Ectodermal cell (in vitro differentiated cells): Measurements from ENCODE around the gene MIPOL1.
"Not testable (repeated sequence)": the region's sequence is repeated elsewhere in the genome, so short reads cannot be mapped to it uniquely, and the experiment has no call there.

Experiments
- H3K27ac ChIP-seq: 2 replicates; pipeline ENCODE4 v1.7.0; 2013; ENCODE audit warnings: mild to moderate bottlenecking, low read depth, low read length; ENCODE audit not compliant: insufficient read depth, poor library complexity, severe bottlenecking
- H3K27me3 ChIP-seq: 2 replicates; pipeline ENCODE4 v1.7.0; 2013; ENCODE audit warnings: mild to moderate bottlenecking, low read length; ENCODE audit not compliant: insufficient read depth, control insufficient read depth, poor library complexity, severe bottlenecking
- H3K36me3 ChIP-seq: one replicate; pipeline ENCODE4 v1.7.0; 2013; ENCODE audit warnings: low read length; ENCODE audit not compliant: control insufficient read depth, insufficient read depth
- H3K4me1 ChIP-seq: one replicate; pipeline ENCODE4 v1.7.0; 2013; ENCODE audit warnings: low read length; ENCODE audit not compliant: control insufficient read depth, insufficient read depth
- H3K4me3 ChIP-seq: 2 replicates; pipeline ENCODE4 v1.7.0; 2013; ENCODE audit warnings: low read depth, low read length, control low read depth; ENCODE audit not compliant: insufficient read depth
- H3K9me3 ChIP-seq: 2 replicates; pipeline ENCODE4 v1.7.0; 2013; ENCODE audit warnings: mild to moderate bottlenecking, low read length, moderate library complexity; ENCODE audit not compliant: control insufficient read depth
- WGBS, 2 experiments: methylation state at CpG; one replicate each; pipeline ENCODE4 v1.1.7; 2013; ENCODE audit warnings: missing lambda C conversion rate in 2 of 2; 5-methylcytosine and 5-hydroxymethylcytosine counted together

Gene MIPOL1

DNA sequence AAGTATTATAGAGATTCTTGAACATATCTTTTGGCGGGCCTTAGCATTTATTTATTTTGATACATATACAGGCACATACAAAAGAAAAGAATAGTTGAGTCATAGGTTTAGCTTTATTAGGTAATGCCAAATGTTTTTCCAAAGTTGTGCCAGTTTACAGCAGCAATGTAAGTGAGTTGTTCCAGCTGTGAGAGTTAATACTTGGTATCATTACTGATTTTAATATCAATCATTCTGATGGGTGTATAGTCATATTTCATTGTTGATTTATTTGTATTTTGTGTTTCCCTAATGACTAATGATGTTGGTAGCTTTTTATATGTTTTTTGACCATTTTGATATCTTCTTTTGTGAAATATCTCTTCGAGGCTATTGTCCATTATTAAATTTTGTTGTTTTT, 122.4 kb downstream of the MIPOL1 start:
- Histone ChIP-seq H3K36me3 (no peaks in the 10 kb centered on the region), H3K27me3 (no peaks in the 10 kb centered on the region), H3K4me1 (no peaks in the 10 kb centered on the region), H3K4me3 (no peak overlapping the region), H3K27ac (no peak overlapping the region), H3K9me3 (no peaks in the 10 kb centered on the region)
- 93% methylated on average over 2 of the region's 2 CpGs; no CpG with 5 or more reads in 1 of the 2 experiments for WGBS, 2 experiments

DNA sequence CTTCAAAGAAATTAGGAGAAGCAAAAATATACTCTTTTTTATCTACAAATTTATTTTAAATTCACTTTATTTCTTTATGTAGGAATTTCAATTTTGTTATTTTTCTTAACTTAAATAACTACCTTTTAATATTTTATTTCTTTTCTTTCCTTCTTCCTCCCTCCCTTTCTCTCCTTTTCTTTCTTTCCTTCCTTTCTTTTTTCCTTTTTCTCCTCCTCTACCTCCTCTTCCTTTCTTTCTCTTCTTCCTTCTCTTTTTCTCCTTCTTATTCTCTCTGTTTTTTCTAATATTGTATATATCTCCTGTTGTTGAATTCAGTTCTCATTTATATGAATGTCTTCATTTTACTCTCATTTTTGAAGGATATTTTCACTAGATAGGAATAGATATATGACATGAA, 127.6 kb downstream of the MIPOL1 start:
- Histone ChIP-seq H3K9me3 (no peaks in the 10 kb centered on the region), H3K27ac (no peak overlapping the region), H3K36me3 (no peaks in the 10 kb centered on the region), H3K4me1 (no peaks in the 10 kb centered on the region), H3K27me3 (no peaks in the 10 kb centered on the region), H3K4me3 (no peak overlapping the region)

DNA sequence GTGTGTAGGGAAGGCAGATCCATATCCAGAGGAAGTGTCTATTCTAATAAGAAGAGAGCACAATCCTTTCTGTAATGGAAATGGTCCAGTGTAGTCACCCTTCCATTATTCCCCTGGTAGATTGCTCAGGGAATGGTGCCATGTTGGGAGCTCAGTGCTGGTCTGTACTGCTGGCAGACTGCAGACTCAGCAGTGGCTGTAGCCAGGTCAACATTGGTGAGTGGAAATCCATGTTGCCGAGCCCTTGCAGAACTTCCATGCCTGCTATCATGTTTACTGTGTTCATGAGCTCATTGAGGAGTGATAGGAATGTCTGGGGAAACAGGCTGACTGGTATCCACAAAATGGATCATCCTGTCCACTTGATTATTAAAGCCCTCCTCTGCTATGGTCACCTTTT, 128.7 kb downstream of the MIPOL1 start:
- Histone ChIP-seq H3K27ac (no peak overlapping the region), H3K4me3 (no peak overlapping the region), H3K4me1 (no peaks in the 10 kb centered on the region), H3K27me3 (no peaks in the 10 kb centered on the region), H3K36me3 (no peaks in the 10 kb centered on the region), H3K9me3 (no peaks in the 10 kb centered on the region)
- 96 to 97% methylated on average over 1 of the region's 1 CpG for WGBS, 2 experiments

DNA sequence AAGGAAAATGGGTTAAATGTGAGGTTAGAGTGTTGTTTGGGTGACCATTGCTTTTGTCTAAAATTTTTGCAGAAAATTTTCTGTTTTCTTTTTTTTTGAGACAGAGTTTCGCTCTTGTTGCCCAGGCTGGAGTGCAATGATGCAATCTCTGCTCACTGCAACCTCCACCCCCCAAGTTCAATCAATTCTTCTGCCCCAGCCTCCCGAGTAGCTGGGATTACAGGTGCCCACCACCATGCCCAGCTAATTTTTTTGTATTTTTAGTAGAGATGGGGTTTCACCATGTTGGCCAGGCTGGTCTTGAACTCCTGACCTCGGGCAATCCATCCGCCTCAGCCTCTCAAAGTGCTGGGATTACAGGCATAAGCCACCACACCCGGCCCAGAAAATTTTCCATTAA, 130.2 kb downstream of the MIPOL1 start:
- not testable (repeated sequence) for H3K4me3 ChIP-seq, H3K27me3 ChIP-seq, H3K4me1 ChIP-seq, H3K27ac ChIP-seq, H3K36me3 ChIP-seq, H3K9me3 ChIP-seq
- WGBS, 2 experiments: 95 to 98% methylated on average over 4 to 5 of the region's 5 CpGs

DNA sequence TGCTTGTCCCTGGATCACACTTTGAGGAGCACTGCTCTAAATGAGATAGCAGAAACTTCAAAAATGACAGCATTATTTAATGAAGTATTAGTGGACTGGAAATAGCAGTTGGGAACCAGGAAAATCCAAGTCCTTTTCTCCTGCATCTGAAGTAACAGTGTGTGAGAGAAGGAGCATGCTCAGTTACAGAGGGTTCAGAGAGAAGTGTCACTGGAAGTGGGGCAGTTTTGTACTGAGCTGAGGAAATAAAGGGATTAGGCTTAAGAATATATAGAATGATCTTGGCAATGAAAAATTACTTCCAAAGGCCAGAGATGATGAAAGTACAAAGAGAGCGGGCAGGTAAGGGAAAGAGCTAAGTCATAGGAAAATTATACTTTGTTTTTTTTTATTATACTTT, 130.9 kb downstream of the MIPOL1 start:
- no peaks in the 10 kb centered on the region for H3K27me3 ChIP-seq
- no peaks in the 10 kb centered on the region for H3K36me3 ChIP-seq
- no peaks in the 10 kb centered on the region for H3K9me3 ChIP-seq
- no peak overlapping the region for H3K27ac ChIP-seq
- no peaks in the 10 kb centered on the region for H3K4me1 ChIP-seq
- no peak overlapping the region for H3K4me3 ChIP-seq
- 100% methylated on average over 1 of the region's 1 CpG for WGBS, 2 experiments

DNA sequence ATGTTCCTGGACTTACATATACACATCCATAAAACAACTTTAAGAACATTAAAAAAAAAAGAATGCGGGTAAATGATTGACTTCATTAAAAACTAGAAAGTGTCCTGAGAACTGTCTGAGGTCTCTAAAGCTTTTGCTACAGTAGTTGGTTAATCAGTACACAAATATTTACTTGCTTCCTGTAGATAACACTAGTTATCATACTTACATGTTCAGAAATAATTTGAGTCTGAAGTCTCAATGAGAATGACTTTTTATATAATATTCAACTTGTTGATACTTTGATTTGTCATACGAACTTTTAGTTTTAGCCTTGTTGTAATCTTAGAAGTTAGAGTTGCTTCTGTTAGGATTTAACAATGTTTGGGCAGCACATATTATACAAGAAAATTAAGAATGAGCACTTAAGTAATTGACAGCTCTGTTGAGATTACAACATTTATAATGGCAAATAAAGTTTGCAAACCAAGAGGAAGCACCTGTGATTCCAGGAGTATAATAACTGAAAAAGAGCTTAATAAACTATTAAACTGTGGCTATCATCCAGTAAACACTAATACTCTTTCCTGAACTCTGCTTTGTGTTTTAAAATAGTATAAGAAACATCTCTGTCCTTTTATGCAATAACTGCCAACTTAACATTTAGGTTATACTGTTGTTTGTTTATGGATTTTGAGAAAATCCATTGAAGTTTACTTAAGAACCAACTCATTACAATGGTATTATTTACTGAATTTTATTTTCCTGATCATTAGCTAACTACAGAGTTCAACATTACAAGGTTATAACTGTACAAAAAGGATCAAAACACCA, 131.7 kb downstream of the MIPOL1 start:
- Histone ChIP-seq H3K4me3 (no peak overlapping the region), H3K36me3 (no peaks in the 10 kb centered on the region), H3K4me1 (no peaks in the 10 kb centered on the region), H3K27ac (no peak overlapping the region), H3K27me3 (no peaks in the 10 kb centered on the region), H3K9me3 (no peaks in the 10 kb centered on the region)
- WGBS, 2 experiments: 100% methylated on average over 2 of the region's 2 CpGs; no CpG with 5 or more reads in 1 of the 2 experiments

DNA sequence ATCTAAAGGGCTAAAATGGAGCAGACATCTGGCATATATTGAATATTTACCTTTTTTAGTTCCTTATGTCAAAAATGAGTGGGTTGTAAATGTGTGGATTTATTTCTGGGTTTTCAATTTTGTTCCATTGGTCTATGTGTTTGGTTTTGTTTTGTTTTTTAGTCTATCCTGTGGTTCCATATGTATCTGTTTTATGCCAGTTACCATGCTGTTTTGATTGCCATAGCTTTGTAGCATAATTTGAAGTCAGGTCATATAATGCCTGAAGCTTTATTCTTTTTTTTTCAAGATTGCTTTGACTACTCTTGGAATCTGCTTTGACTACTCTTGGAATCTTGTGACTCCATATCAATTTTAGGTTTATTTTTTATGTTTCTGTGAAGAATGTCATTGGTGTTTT, 133.2 kb downstream of the MIPOL1 start:
- H3K4me3 ChIP-seq: no peak overlapping the region
- H3K9me3 ChIP-seq: no peaks in the 10 kb centered on the region
- no peaks in the 10 kb centered on the region for H3K27me3 ChIP-seq
- H3K36me3 ChIP-seq: no peaks in the 10 kb centered on the region
- no peaks in the 10 kb centered on the region for H3K4me1 ChIP-seq
- no peak overlapping the region for H3K27ac ChIP-seq

DNA sequence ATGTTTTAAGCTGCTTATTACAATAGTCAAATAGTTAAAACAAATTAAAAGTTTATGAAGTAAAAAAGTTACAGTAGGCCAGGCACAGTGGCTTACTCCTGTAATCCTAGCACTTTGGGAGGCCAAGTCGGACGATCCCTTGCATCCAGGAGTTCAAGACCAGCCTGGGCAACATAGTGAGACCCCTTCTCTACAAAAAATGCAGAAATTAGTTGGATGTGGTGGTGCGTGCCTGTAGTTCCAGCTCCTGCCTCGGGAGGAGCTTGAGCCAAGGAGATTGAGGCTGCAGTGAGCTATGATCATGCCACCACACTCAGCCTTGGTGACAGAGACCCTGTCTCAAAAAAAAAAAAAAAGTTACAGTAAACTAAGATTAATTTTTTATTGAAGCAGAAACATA, 142.6 kb downstream of the MIPOL1 start:
- Histone ChIP-seq H3K36me3 (no peaks in the 10 kb centered on the region), H3K4me3 (no peak overlapping the region), H3K9me3 (no peaks in the 10 kb centered on the region), H3K4me1 (no peaks in the 10 kb centered on the region), H3K27ac (no peak overlapping the region), H3K27me3 (no peaks in the 10 kb centered on the region)
- WGBS, 2 experiments: 86 to 92% methylated on average over 4 of the region's 4 CpGs

DNA sequence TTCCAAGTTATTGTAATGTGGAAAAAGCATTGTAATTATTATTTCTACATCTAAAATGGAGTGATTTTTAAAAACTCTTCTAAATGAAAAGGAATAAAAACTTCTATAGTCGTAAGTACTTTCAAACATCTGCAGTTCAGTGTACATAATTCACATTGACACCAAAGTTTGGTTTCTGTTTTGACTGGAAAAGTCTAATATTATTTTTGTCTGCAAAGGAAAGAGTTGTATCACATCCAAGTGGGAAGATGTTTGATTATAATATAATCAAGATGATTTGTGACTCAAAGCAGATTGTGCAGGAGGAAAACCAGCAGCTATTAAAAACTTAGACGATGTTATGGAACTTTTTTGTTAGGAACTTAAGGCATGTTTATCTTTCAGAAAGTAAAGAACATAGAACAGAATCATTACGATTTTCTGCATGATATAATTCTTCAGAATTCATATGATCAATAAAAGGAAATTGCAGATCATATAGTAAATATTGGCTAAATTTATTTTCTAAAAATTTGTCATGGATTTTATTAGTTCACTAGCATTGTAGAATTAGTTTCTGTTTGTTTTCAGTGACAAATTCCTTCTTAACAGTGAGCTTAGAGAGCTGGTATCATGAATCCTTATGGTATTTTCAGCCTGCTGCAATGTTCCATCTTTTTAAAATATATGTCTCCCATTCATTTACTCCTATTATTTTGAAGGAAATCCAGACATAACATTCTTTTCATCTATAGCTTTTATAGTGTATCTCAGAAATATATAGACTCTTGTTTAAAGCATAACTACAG, 145.8 kb downstream of the MIPOL1 start:
- Histone ChIP-seq H3K4me1 (no peaks in the 10 kb centered on the region), H3K36me3 (no peaks in the 10 kb centered on the region), H3K27me3 (no peaks in the 10 kb centered on the region), H3K4me3 (no peak overlapping the region), H3K27ac (no peak overlapping the region), H3K9me3 (no peaks in the 10 kb centered on the region)
- WGBS, 2 experiments: 91 to 98% methylated on average over 1 to 3 of the region's 3 CpGs

DNA sequence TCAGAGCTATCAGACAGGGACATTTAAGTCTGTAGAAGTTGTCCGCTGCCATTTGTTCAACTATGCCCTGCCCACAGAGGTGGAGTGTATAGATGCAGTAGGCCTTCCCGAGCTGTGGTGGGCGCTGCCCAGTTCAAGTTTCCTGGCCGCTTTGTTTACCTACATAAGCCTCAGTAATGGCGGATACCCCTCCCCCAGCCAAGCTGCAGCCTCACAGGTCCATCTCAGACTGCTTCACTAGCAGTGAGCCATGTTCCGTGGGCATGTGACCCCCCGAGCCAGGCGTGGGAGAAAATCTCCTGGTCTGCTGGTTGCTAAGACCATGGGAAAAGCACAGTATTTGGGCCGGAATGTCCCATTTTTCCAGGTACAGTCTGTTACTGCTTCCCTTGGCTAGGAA, 165.9 kb downstream of the MIPOL1 start:
- no peaks in the 10 kb centered on the region for H3K9me3 ChIP-seq
- H3K4me3 ChIP-seq: no peak overlapping the region
- no peak overlapping the region for H3K27ac ChIP-seq
- no peaks in the 10 kb centered on the region for H3K36me3 ChIP-seq
- no peaks in the 10 kb centered on the region for H3K4me1 ChIP-seq
- no peaks in the 10 kb centered on the region for H3K27me3 ChIP-seq
- WGBS, 2 experiments: 92 to 95% methylated on average over 9 of the region's 9 CpGs
